HL-60 (cell line): ENCODE measurements around the gene ZNF503.
A peak's percentile ranks its signal among the peaks of the same experiment; 100 is the strongest.

Source experiments
- DNase-seq, 2 experiments: peaks; one replicate each; pipeline ENCODE4 v3.0.0-alpha.2; 2010 to 2020; ENCODE audit warnings: low read depth in 1 of 2, low spot score in 1 of 2
- H3K27ac ChIP-seq: fragments of 250-450 bp; sonication (Bioruptor Pico); replicated peaks from 2 replicates; pipeline ENCODE4 v1.5.1; 2020; ENCODE audit warnings: mild to moderate bottlenecking, moderate library complexity
- H3K27me3 ChIP-seq: fragments of 250-450 bp; sonication (Bioruptor Pico); 2 replicates; pipeline ENCODE4 v1.5.1; 2021; ENCODE audit warnings: mild to moderate bottlenecking, moderate library complexity; ENCODE audit not compliant: insufficient read depth, poor library complexity, severe bottlenecking
- H3K4me3 ChIP-seq: replicated peaks from 2 replicates; pipeline ENCODE4 v1.5.1; 2011; ENCODE audit warnings: mild to moderate bottlenecking, control low read depth, low read length; ENCODE audit not compliant: insufficient read depth
- GABPA ChIP-seq: IDR thresholded peaks from 2 replicates; pipeline ENCODE4 v1.6.1; 2012; ENCODE audit warnings: low read depth
- POLR2AphosphoS5 ChIP-seq: IDR thresholded peaks from 2 replicates; pipeline ENCODE4 v1.6.1; 2012; ENCODE audit warnings: low read depth
- REST ChIP-seq: IDR thresholded peaks from 2 replicates; pipeline ENCODE4 v1.6.1; 2012; ENCODE audit warnings: low read depth; ENCODE audit not compliant: insufficient replicate concordance
- SPI1 ChIP-seq: IDR thresholded peaks from 2 replicates; pipeline ENCODE4 v1.6.1; 2012; ENCODE audit warnings: low read depth, mild to moderate bottlenecking, borderline replicate concordance
- TF ChIP-seq, protein P1 (sequence below): IDR thresholded peaks from one replicate; pipeline ENCODE4 v1.5.1; 2011; ENCODE audit warnings: low read length, control low read depth, inconsistent platforms; ENCODE audit not compliant: insufficient read depth

ZNF503 gene

DNA sequence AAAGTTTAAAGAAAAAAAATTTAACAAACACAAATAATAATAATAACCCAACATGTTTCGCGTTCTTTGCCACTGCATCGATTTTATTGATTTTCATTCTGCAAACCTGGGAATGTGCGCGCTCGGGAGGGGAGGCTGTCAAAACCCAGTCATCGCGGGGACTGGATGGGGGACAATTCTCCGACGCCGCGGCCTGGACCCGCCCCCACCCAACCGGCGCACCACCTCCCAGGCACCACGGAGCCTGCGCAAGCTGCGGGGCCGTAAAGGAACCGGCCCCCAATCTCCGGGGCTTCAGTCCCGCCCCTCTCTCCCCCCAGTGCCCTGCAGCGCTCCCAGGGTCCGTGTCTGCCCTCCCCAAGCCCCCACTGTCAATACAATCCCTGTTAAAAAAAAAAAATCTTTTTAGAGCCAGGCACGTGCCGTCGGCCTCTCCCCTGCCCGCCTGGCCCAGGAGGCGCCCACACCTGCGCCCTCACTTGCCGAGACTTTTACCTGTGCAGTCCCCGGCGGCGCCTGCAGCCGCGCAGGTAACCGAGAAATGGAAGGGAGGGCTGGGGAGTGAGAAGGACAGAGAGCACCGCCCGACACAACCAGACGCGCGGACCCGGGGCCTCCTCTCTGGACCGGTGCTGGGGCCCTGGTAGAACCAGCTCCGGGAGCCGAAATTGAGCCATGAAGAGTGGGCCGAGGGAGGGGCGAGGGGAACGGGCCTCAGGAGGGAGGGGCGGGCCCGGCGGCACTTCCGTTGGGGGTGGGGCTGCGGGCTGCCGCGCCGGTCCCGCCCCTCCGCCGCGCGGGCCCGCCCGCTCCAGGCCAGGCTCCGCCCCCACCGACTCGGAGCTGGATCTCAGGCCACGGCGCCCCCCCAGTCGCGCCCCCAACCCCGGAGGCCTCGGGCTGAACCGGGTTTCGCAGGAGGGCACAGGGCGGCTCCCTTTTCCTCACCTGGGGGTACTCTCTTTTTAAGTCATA, 7.6 kb upstream of the ZNF503 start:
- H3K4me3 ChIP-seq, result peak overlapping the region; percentile 92
- TF ChIP-seq POLR2AphosphoS5, result no peak
- no peak for TF ChIP-seq REST
- TF ChIP-seq SPI1, result no peak
- TF ChIP-seq, protein P1, sequence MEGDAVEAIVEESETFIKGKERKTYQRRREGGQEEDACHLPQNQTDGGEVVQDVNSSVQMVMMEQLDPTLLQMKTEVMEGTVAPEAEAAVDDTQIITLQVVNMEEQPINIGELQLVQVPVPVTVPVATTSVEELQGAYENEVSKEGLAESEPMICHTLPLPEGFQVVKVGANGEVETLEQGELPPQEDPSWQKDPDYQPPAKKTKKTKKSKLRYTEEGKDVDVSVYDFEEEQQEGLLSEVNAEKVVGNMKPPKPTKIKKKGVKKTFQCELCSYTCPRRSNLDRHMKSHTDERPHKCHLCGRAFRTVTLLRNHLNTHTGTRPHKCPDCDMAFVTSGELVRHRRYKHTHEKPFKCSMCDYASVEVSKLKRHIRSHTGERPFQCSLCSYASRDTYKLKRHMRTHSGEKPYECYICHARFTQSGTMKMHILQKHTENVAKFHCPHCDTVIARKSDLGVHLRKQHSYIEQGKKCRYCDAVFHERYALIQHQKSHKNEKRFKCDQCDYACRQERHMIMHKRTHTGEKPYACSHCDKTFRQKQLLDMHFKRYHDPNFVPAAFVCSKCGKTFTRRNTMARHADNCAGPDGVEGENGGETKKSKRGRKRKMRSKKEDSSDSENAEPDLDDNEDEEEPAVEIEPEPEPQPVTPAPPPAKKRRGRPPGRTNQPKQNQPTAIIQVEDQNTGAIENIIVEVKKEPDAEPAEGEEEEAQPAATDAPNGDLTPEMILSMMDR, result no peak
- no peak for TF ChIP-seq GABPA
- DNase-seq, result peak in 1 of 2 experiments; percentile 49
- no peaks in the 10 kb centered on the region for H3K27me3 ChIP-seq
- peak overlapping the region; percentile 74 for H3K27ac ChIP-seq

DNA sequence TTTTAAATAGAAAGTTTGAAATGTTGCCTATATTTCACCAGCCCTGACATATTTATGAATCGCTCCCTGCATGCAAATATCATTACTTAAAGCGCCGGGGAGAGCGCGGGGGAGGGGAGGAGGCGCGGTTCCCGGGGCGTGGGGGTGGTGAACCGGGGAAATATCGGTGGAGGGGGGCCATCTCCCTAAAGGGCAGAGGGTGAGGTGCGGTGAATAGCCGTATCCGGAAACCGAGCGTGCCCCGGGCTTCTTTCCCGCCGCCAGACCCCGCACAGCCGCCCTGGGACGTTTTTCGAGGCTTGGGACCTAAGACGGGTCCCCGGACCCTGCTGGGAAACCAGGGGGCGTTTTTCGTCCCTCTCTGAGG, 6.9 kb upstream of the ZNF503 start:
- Histone ChIP-seq H3K27ac (peak overlapping the region; percentile 74; the same call in 1 of the 2 replicates), H3K4me3 (peak overlapping the region; percentile 92), H3K27me3 (no peaks in the 10 kb centered on the region)
- DNase-seq, result no peak
- no peak for TF ChIP-seq GABPA

DNA sequence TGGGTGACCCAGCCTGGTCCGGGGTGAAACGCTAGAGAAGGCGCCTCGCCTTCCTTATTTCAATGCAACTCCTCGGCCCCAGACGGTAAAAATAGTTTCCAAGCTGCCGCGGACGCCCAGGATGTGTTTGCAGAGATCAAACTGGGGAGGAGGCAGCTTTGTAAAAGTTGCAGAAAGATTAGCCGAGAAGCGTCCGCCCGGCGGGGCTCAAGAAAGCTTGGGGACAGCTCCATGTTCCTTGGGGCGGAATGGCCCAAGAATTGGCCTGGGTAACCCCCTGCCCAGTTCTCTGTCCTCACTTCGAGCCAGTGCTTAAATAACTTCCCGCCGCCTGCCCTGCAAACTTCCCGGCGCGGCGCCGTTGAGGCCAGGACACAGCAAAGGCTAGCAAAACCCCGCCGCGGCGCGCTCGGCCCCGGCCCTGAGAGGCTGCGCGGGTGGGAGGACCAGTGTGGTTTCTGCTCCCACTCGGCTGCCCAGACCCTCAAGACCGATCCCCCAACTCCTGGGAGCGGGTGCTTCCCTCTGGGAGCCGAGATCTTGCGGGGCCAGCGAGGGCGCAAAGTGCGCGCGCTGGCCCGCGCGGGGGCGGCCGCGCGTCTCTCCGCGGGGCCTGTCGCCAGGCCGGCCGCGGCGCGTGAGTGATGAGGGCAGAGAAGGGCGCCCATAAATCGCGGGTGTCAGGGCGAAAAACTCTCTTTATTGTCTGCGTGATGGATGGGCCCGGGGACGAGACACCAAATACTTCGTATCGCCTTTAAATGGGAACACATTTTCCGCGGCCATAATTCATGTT, 6.3 kb upstream of the ZNF503 start:
- DNase-seq, result no peak
- TF ChIP-seq REST (no peak), POLR2AphosphoS5 (no peak), GABPA (no peak), SPI1 (no peak)
- TF ChIP-seq, protein P1, result no peak
- peak overlapping the region; percentile 92 for H3K4me3 ChIP-seq
- H3K27me3 ChIP-seq, result no peaks in the 10 kb centered on the region
- H3K27ac ChIP-seq, result no peak overlapping the region

- H3K4me3 ChIP-seq, result no peak overlapping the region
- DNase-seq, result no peak
Observed at GRCh38 chr10:75407224-75407712, 5.7 kb upstream of the ZNF503 start.

More at GRCh38 chr10:75407224-75407712, 5.7 kb upstream of the ZNF503 start:
- Histone ChIP-seq H3K27me3 (no peaks in the 10 kb centered on the region), H3K27ac (no peak overlapping the region)
- TF ChIP-seq GABPA, result no peak
- TF ChIP-seq SPI1, result no peak
- no peak for TF ChIP-seq POLR2AphosphoS5
- no peak for TF ChIP-seq REST
- TF ChIP-seq, protein P1, result no peak
